ENCODE measurements around the gene EIF2S2. TPM values are rescaled to one million over a fixed set of nuclear protein-coding genes. Genes with fewer than 3 reads are reported as not detected.

The EIF2S2 gene
- total RNA-seq, 1 experiment from 2014 or later = 121 TPM

GRCh38 chr20:34105978-34106675, 5.9 kb downstream of the EIF2S2 start (continued):
- TF ChIP-seq REST (IDR thresholded peaks at IDR 0.05; ENCODE audit: low read depth) (no peak), JUND (IDR thresholded peaks at IDR 0.05) (no peak), RAD21 (IDR thresholded peaks at IDR 0.05; ENCODE audit: low read depth) (no peak)

GRCh38 chr20:34104059-34104458, 8.0 kb downstream of the EIF2S2 start:
- ChIA-PET RAD21 (ENCODE audit: low non-redundant PET in 1 of 2, low total read pairs in 2 of 2, uncharacterized antibody in 2 of 2, unreplicated experiment in 2 of 2) (no interaction called here), CTCF (no interaction called here), POLR2A (no interaction called here)
- no peaks in the 10 kb centered on the region for H3K9me2 ChIP-seq (ENCODE audit: insufficient read depth)
- no peak overlapping the region for H3K4me2 ChIP-seq (ENCODE audit: low read length)
- peaks cover 38 to 48% of the 10 kb centered on the region in 2 experiments for H3K36me3 ChIP-seq (ENCODE audit: control insufficient read depth in 1 of 2, insufficient read depth in 2 of 2, low read length in 2 of 2)
- H3K9ac ChIP-seq (ENCODE audit: low read length) = no peak overlapping the region
- no peak for ATAC-seq
- no peak overlapping the region for H3K4me3 ChIP-seq (replicated peaks in 1 of 2; ENCODE audit: low read depth in 1 of 2, low read length in 2 of 2)
- H3K79me2 ChIP-seq (ENCODE audit: insufficient read depth, low read length) = peaks cover 100% of the 10 kb centered on the region
- no peak overlapping the region for H2AFZ ChIP-seq (ENCODE audit: low read depth, low read length, poor library complexity, severe bottlenecking)
- H4K20me1 ChIP-seq (ENCODE audit: insufficient read depth) = peaks cover 32% of the 10 kb centered on the region; the same call in 1 of the 2 replicates
- no TSS peak for BruUV-seq (replicated peaks)
- no peaks in the 10 kb centered on the region for H3K4me1 ChIP-seq (ENCODE audit: control insufficient read depth in 1 of 2, insufficient read depth in 2 of 2, low read length in 2 of 2)
- DNase-seq (ENCODE audit: low read depth, low spot score) = no peak
- intact Hi-C loops (cut with micrococcal nuclease) = no loop called here
- no peak overlapping the region for H3K27ac ChIP-seq (ENCODE audit: low read depth, low read length)
- no peaks in the 10 kb centered on the region for H3K9me3 ChIP-seq (ENCODE audit: control insufficient read depth in 1 of 2, insufficient read depth in 1 of 2, low read depth in 1 of 2, low read length in 2 of 2)
- no peaks in the 10 kb centered on the region for H3K27me3 ChIP-seq (ENCODE audit: insufficient read depth, low read length)
- TF ChIP-seq EZH2 (IDR thresholded peaks at IDR 0.05) (no peak), EZH2phosphoT487 (IDR thresholded peaks at IDR 0.05; ENCODE audit: borderline replicate concordance) (no peak), SRF (IDR thresholded peaks at IDR 0.05; ENCODE audit: low read depth) (no peak), RAD21 (IDR thresholded peaks at IDR 0.05; ENCODE audit: low read depth) (no peak), YY1 (IDR thresholded peaks at IDR 0.05; ENCODE audit: extremely low read depth, insufficient replicate concordance, low read depth, low read length) (no peak), ZBTB33 (IDR thresholded peaks at IDR 0.05; ENCODE audit: extremely low read depth, insufficient replicate concordance, low read length) (no peak), FOSL1 (IDR thresholded peaks at IDR 0.05; ENCODE audit: low read depth) (no peak), ATF3 (IDR thresholded peaks at IDR 0.05) (no peak)

Measured in HCT116 (cell line).